Calu3 (cell line): ENCODE results near the gene RASSF7. TPM values are rescaled to one million over a fixed set of nuclear protein-coding genes. Genes with fewer than 3 reads are reported as not detected.

Source experiments
- BruUV-seq: library from RNA; stranded (reverse); fragments of 400-500 nt; replicated peaks from 2 replicates; lab custom pipeline; 2021; lab: Mats Ljungman, UMichigan
- CTCF ChIA-PET: fragments of 300-600 bp; sonication (Branson Sonifier 250); formaldehyde crosslinking; loops from one replicate; lab custom pipeline; 2022; ENCODE audit warnings: antibody characterized with exemption; lab: Charles Lee
- DNase-seq: peaks from one replicate; pipeline ENCODE4 v3.0.0; 2022
- H3K27ac Mint-ChIP-seq: one replicate; pipeline ENCODE4 v1.8.0; 2022; ENCODE audit warnings: mixed read lengths; ENCODE audit not compliant: unreplicated experiment
- H3K27me3 Mint-ChIP-seq: one replicate; pipeline ENCODE4 v1.8.0; 2022; ENCODE audit warnings: mixed read lengths; ENCODE audit not compliant: unreplicated experiment
- H3K36me3 Mint-ChIP-seq: one replicate; pipeline ENCODE4 v1.8.0; 2022; ENCODE audit warnings: mild to moderate bottlenecking, moderate library complexity, mixed read lengths; ENCODE audit not compliant: insufficient read depth, unreplicated experiment
- H3K4me1 Mint-ChIP-seq: one replicate; pipeline ENCODE4 v1.8.0; 2022; ENCODE audit warnings: mild to moderate bottlenecking, low read depth, mixed read lengths; ENCODE audit not compliant: unreplicated experiment
- H3K4me3 Mint-ChIP-seq: one replicate; pipeline ENCODE4 v1.8.0; 2022; ENCODE audit warnings: mild to moderate bottlenecking, low read depth, moderate library complexity, mixed read lengths; ENCODE audit not compliant: unreplicated experiment
- H3K9me3 Mint-ChIP-seq: one replicate; pipeline ENCODE4 v1.8.0; 2022; ENCODE audit warnings: low read depth, mixed read lengths; ENCODE audit not compliant: unreplicated experiment
- intact Hi-C: fragments of 100-400 bp; cut with micrococcal nuclease; formaldehyde crosslinking; loops from one replicate; pipeline ENCODE4 v1.10.0; 2022; ENCODE audit not compliant: unreplicated experiment
- total RNA-seq: library from RNA; stranded (reverse); gene quantifications from 2 replicates; pipeline ENCODE4 v1.2.3, GENCODE V29; 2022
- TF ChIP-seq, protein P1 (sequence below): fragments of 200-600 bp; IDR thresholded peaks from one replicate; pipeline ENCODE4 v1.8.0; 2022; ENCODE audit warnings: antibody characterized with exemption; ENCODE audit not compliant: unreplicated experiment

Gene RASSF7
- total RNA-seq, 1 experiment from 2014 or later = 93.3 TPM

DNA sequence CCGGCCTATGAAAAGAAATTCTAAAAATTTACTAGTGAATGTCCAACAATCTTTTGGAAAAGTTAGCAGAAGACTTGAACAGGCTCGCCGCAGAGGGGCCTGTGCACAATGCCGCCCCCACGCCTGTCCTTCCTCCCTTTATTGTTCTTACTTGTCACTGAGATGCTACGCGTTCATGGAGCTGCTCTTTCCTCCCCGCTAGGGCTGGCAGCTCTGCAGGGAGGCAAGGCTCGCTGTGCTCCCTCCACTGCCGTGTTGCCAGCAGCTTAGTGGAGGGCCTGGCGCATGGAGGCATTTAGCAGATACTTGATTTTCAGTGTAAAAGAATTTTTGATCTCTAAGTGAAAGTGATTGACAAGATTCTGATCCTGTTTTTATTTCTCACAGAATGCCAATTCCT lies 30.2 kb downstream of the RASSF7 start:
- no TSS peak for BruUV-seq
- DNase-seq = no peak
- CTCF ChIA-PET = no interaction called here
- Mint-ChIP-seq H3K4me3 (no peak overlapping the region), H3K27me3 (no peaks in the 10 kb centered on the region), H3K27ac (no peak overlapping the region), H3K36me3 (peaks cover 71% of the 10 kb centered on the region), H3K4me1 (peaks cover 23% of the 10 kb centered on the region), H3K9me3 (no peaks in the 10 kb centered on the region)
- intact Hi-C loops = no loop called here
- TF ChIP-seq, protein P1, sequence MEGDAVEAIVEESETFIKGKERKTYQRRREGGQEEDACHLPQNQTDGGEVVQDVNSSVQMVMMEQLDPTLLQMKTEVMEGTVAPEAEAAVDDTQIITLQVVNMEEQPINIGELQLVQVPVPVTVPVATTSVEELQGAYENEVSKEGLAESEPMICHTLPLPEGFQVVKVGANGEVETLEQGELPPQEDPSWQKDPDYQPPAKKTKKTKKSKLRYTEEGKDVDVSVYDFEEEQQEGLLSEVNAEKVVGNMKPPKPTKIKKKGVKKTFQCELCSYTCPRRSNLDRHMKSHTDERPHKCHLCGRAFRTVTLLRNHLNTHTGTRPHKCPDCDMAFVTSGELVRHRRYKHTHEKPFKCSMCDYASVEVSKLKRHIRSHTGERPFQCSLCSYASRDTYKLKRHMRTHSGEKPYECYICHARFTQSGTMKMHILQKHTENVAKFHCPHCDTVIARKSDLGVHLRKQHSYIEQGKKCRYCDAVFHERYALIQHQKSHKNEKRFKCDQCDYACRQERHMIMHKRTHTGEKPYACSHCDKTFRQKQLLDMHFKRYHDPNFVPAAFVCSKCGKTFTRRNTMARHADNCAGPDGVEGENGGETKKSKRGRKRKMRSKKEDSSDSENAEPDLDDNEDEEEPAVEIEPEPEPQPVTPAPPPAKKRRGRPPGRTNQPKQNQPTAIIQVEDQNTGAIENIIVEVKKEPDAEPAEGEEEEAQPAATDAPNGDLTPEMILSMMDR = no peak

DNA sequence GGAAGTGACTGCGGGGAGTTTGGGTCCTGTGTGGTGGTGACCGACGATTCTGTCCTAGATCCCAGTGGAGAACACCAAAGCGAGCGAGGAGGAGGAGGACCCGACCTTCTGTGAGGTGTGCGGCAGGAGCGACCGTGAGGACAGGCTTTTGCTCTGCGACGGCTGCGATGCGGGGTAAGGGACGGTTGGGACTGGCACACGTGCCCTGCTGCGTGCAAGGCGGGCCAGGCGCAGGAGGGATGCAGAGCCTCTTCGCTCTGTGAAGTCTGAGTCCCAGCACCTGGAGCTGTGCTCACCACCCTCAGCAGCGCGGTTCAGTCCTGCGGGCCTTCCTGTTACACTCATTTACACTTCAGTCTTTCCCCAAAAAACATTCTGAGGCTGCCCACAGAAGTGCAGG lies 31.7 kb downstream of the RASSF7 start:
- Mint-ChIP-seq H3K36me3 (peaks cover 79% of the 10 kb centered on the region), H3K4me3 (no peak overlapping the region), H3K27me3 (no peaks in the 10 kb centered on the region), H3K27ac (no peak overlapping the region), H3K9me3 (no peaks in the 10 kb centered on the region), H3K4me1 (peaks cover 9% of the 10 kb centered on the region)
- CTCF ChIA-PET = no interaction called here
- no TSS peak for BruUV-seq
- TF ChIP-seq, protein P1 = no peak
- DNase-seq = no peak
- intact Hi-C loops = no loop called here

DNA sequence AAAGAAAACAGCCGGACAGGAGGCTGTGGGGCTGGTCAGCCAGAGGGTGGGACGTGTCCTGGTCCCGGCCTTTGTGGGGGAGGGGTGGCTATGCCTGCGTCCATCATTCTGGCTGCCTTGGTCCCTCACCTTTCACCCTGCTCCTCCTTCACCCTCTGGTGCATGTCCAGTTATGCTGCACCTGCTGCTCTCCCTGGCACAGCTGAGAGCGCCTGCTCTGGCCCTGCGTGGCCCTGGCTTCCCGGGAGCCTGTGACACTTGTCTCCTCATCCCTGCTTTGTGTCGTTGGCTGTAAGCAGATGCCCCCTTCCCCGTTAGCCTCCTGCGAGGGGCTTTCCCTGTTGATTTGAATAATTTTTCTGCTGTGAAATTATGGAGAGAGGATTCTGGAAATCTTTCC lies 32.1 kb downstream of the RASSF7 start:
- Mint-ChIP-seq H3K27ac (no peak overlapping the region), H3K9me3 (no peaks in the 10 kb centered on the region), H3K36me3 (peaks cover 79% of the 10 kb centered on the region), H3K4me3 (no peak overlapping the region), H3K27me3 (no peaks in the 10 kb centered on the region), H3K4me1 (peaks cover 5% of the 10 kb centered on the region)
- intact Hi-C loops = no loop called here
- CTCF ChIA-PET = no interaction called here
- no peak for DNase-seq
- TF ChIP-seq, protein P1 = no peak
- BruUV-seq = no TSS peak

DNA sequence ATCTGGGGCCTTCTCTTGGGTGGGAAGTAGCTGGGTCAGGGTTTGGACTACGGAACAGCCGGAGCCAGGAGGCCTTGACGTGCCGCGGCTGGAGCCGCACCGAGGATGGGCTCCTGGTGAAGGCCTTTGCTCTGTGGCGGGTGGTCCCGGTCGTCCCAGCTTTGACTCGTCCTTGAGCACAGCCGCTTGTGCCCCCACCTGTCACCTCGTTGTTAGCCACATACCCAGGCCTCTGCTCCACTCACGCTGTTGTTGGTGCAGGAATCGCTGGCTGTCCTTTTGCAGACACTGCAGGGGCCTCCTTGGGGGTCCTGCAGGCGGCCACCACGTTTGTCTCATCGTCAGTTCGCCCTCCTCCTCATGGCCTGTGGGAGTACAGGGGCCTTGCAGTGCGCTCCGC lies 32.6 kb downstream of the RASSF7 start:
- H3K4me1 Mint-ChIP-seq = peaks cover under 1% of the 10 kb centered on the region
- H3K4me3 Mint-ChIP-seq = no peak overlapping the region
- CTCF ChIA-PET = no interaction called here
- BruUV-seq = no TSS peak
- no peaks in the 10 kb centered on the region for H3K27me3 Mint-ChIP-seq
- no peak for DNase-seq
- no peaks in the 10 kb centered on the region for H3K9me3 Mint-ChIP-seq
- peaks cover 74% of the 10 kb centered on the region for H3K36me3 Mint-ChIP-seq
- TF ChIP-seq, protein P1 = no peak
- H3K27ac Mint-ChIP-seq = peak overlapping the region; percentile 36
- intact Hi-C loops = no loop called here

DNA sequence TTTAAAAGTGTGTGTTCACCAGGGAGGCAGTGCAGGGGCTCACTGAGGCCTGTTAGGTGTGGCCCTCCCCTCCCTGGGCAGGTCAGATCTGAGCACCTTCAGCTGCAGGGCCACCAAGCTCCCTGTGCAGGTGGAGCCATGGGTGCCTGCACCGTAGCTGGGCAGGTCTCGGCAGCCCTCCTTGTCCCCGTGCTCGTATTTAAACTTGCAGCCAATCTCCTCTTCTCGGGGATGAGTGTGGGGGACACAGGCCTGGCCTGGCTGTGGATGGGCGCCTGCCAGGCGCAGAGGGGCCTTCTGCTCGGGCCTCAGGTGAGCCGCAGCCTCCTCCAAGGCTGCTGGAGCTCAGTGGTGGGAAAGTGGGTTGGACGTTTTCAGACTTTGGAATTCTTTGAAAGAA lies 34.6 kb downstream of the RASSF7 start:
- CTCF ChIA-PET = no interaction called here
- no peaks in the 10 kb centered on the region for H3K27me3 Mint-ChIP-seq
- H3K4me1 Mint-ChIP-seq = no peaks in the 10 kb centered on the region
- no peak for DNase-seq
- TF ChIP-seq, protein P1 = no peak
- peaks cover 66% of the 10 kb centered on the region for H3K36me3 Mint-ChIP-seq
- no peaks in the 10 kb centered on the region for H3K9me3 Mint-ChIP-seq
- no peak overlapping the region for H3K27ac Mint-ChIP-seq
- H3K4me3 Mint-ChIP-seq = no peak overlapping the region
- intact Hi-C loops = no loop called here
- BruUV-seq = no TSS peak
